ENCODE measurements around the gene KLHL17. TPM values are rescaled to one million over a fixed set of nuclear protein-coding genes. Genes with fewer than 3 reads are reported as not detected.

The KLHL17 gene
- polyA plus RNA-seq, 2 of the 4 experiments (the other 2 are of a cell fraction) = 5.7 to 21.6 TPM

GRCh38 chr1:938711-939489, 21.5 kb upstream of the KLHL17 start:
- peak; percentile 0 to 25; a peak in 3 of 6 replicates for ATAC-seq
- Histone ChIP-seq H3K4me1 (peaks cover 59% of the 10 kb centered on the region), H3K9me3 (no peaks in the 10 kb centered on the region), H3K4me2 (peak overlapping the region; percentile 100), H3K27ac (peak overlapping the region; percentile 100), H3K4me3 (peak overlapping the region; percentile 71; the same call in 2 of the 3 replicates)
- 56% methylated on average over 24 of the region's 30 CpGs for WGBS (ENCODE audit: missing lambda C conversion rate)
- DNase-seq (ENCODE audit: low read depth in 1 of 2, low spot score in 1 of 2) = peak in 1 of 2 experiments; percentile 43
- TF ChIP-seq MAX (IDR thresholded peaks at IDR 0.05) = peak; percentile 22; the same call in 1 of the 2 replicates
- no peak for TF ChIP-seq PHF8 (IDR thresholded peaks at IDR 0.05; ENCODE audit: borderline replicate concordance, low read depth)
- 0 out of 2 replicates have a peak, but pooled peaks have one; percentile 16 for TF ChIP-seq E2F6 (IDR thresholded peaks at IDR 0.05; ENCODE audit: borderline replicate concordance, low read depth)
- CTCF ChIA-PET = interaction anchor here (0.6 to 8.1 kb wide), 17 partner anchors 10 to 301 kb away, joined by 3 to 84 read pairs (median 6); partner anchors contain the start of gene SAMD11
- no peak for FAIRE-seq
- POLR2A ChIA-PET = no interaction called here

- H3K4me1 ChIP-seq = peaks cover 66% of the 10 kb centered on the region
- TF ChIP-seq KDM1A (IDR thresholded peaks at IDR 0.05; ENCODE audit: low read depth) = no peak
- no peak for TF ChIP-seq MYC (IDR thresholded peaks at IDR 0.05; ENCODE audit: borderline replicate concordance, low read length)
- TF ChIP-seq ELK1 (IDR thresholded peaks at IDR 0.05; ENCODE audit: low read depth, low read length) = no peak
- TF ChIP-seq ESRRA (IDR thresholded peaks at IDR 0.05; ENCODE audit: borderline replicate concordance, low read length) = no peak
- TF ChIP-seq ZSCAN20 (CRISPR knock-in tag; IDR thresholded peaks at IDR 0.05) = no peak
- no peak for TF ChIP-seq HEYL (CRISPR knock-in tag; IDR thresholded peaks at IDR 0.05)
- no peak for TF ChIP-seq RFX5 (IDR thresholded peaks at IDR 0.05)
- no peak for TF ChIP-seq SMC3 (IDR thresholded peaks at IDR 0.05)
- no peak for TF ChIP-seq POLR2AphosphoS2 (conservative IDR thresholded peaks at IDR 0.05; ENCODE audit: low read length)
- TF ChIP-seq PBX3 (IDR thresholded peaks at IDR 0.05) = no peak
- ChIA-PET CTCF (interaction anchor here (0.7 to 8.1 kb wide), 10 partner anchors 11 to 70 kb away, joined by 3 to 84 read pairs (median 28); partner anchors contain the start of gene SAMD11), POLR2A (interaction anchor here (1.1 kb wide), 1 partner anchor 9 kb away, joined by 3 read pairs; no protein-coding TSS in a partner anchor)
- H3K9me3 ChIP-seq = no peaks in the 10 kb centered on the region
- 21% methylated on average over 12 of the region's 21 CpGs for WGBS (ENCODE audit: missing lambda C conversion rate)
- H3K4me2 ChIP-seq = peak overlapping the region; percentile 100
- ATAC-seq = no peak
- H3K4me3 ChIP-seq = peak overlapping the region; percentile 71
- no peak for FAIRE-seq
- peak overlapping the region; percentile 100 for H3K27ac ChIP-seq
- no peak for DNase-seq (ENCODE audit: low read depth in 1 of 2, low spot score in 1 of 2)
These were observed 20.8 kb upstream of the KLHL17 start for GRCh38 chr1:939511-940106.

- Histone ChIP-seq H3K4me1 (peaks cover 74% of the 10 kb centered on the region), H3K4me2 (peak overlapping the region; percentile 100), H3K4me3 (peak overlapping the region; percentile 71), H3K9me3 (no peaks in the 10 kb centered on the region), H3K27ac (peak overlapping the region; percentile 100)
- ChIA-PET POLR2A (interaction anchor here (1.1 kb wide), 2 partner anchors 10 to 36 kb away, joined by 3 to 4 read pairs; no protein-coding TSS in a partner anchor), CTCF (interaction anchor here (0.7 to 8.1 kb wide), 9 partner anchors 12 to 350 kb away, joined by 3 to 84 read pairs (median 30); partner anchors contain the start of gene SAMD11)
- TF ChIP-seq JUN (IDR thresholded peaks at IDR 0.05) (peak; percentile 65 to 73; a peak in 3 of 5 replicates), EP300 (IDR thresholded peaks at IDR 0.05) (peak; percentile 41 to 48; a peak in 2 of 5 replicates), GATA3 (IDR thresholded peaks at IDR 0.05; ENCODE audit: borderline replicate concordance) (peak; percentile 17; the same call in 1 of the 2 replicates), RARB (CRISPR knock-in tag; IDR thresholded peaks at IDR 0.05) (no peak), FOXS1 (CRISPR knock-in tag; IDR thresholded peaks at IDR 0.05) (no peak), CTCF (IDR thresholded peaks at IDR 0.05) (peak; percentile 25), PBX3 (IDR thresholded peaks at IDR 0.05) (0 out of 2 replicates have a peak, but pooled peaks have one; percentile 38), E2F6 (IDR thresholded peaks at IDR 0.05; ENCODE audit: borderline replicate concordance, low read depth) (0 out of 2 replicates have a peak, but pooled peaks have one; percentile 37), SMC3 (IDR thresholded peaks at IDR 0.05) (0 out of 3 replicates have a peak, but pooled peaks have one; percentile 15), MAX (IDR thresholded peaks at IDR 0.05) (0 out of 2 replicates have a peak, but pooled peaks have one; percentile 6)
- WGBS (ENCODE audit: missing lambda C conversion rate) = no CpG with 5 or more reads among the region's 86 CpGs
- DNase-seq (ENCODE audit: low read depth in 1 of 2, low spot score in 1 of 2) (peak in 1 of 2 experiments; percentile 66), ATAC-seq (peak; percentile 4 to 12; a peak in 3 of 6 replicates), FAIRE-seq (no peak)
These were observed 20.0 kb upstream of the KLHL17 start for GRCh38 chr1:940107-941014.
